GM12878 (cell line): Measurements from ENCODE around the gene LAD1. TPM values are rescaled to one million over a fixed set of nuclear protein-coding genes. Genes with fewer than 3 reads are reported as not detected.

ENCODE experiments used
- ATAC-seq: fragments of 200-7000 bp; cut with Tn5 transposase; 3 replicates; pipeline ENCODE4 v1.9.1; 2020; ENCODE audit warnings: mild to moderate bottlenecking, moderate library complexity
- BruUV-seq: library from RNA; stranded (reverse); fragments of 400-500 nt; replicated peaks from 2 replicates; lab custom pipeline; 2021; lab: Mats Ljungman, UMichigan
- CTCF ChIA-PET: fragments of 300-600 bp; sonication (Branson Sonifier 250); formaldehyde crosslinking; extraction: SDS; loops from one replicate; lab custom pipeline; 2021; ENCODE audit warnings: inconsistent platforms; lab: Yijun Ruan, JAX
- POLR2A ChIA-PET: fragments of 350-600 bp; formaldehyde crosslinking; extraction: SDS; loops from one replicate; lab custom pipeline; 2021; ENCODE audit warnings: inconsistent platforms; lab: Charles Lee
- RAD21 ChIA-PET: fragments of 300-600 bp; sonication (Branson Sonifier 250); formaldehyde crosslinking; loops from one replicate; lab custom pipeline; 2023; ENCODE audit warnings: antibody characterized with exemption; ENCODE audit not compliant: unreplicated experiment; lab: Charles Lee
- SMC1A ChIA-PET: fragments of 300-600 bp; sonication (Branson Sonifier 250); formaldehyde crosslinking; loops from one replicate; lab custom pipeline; 2023; ENCODE audit not compliant: unreplicated experiment, uncharacterized antibody; lab: Charles Lee
- DNase-seq: peaks from one replicate; pipeline ENCODE4 v3.0.0-alpha.2; 2011; ENCODE audit warnings: low read depth, low spot score
- FAIRE-seq: peaks from 3 replicates; lab custom pipeline; 2011; peaks lifted over from hg19 to GRCh38; lab: Jason Lieb, UNC
- H2AFZ ChIP-seq: 2 replicates; pipeline ENCODE4 v1.6.0; 2011; ENCODE audit warnings: low read depth, low read length, control low read depth; ENCODE audit not compliant: control insufficient read depth
- H3K27ac ChIP-seq: 2 replicates; pipeline ENCODE4 v1.5.1; 2011; ENCODE audit warnings: control low read depth; ENCODE audit not compliant: control insufficient read depth, insufficient read depth
- H3K27me3 ChIP-seq, 2 experiments: replicated peaks in 1 of 2; 2 replicates each; pipeline versions ENCODE4 v1.6.0 to v1.6.1; 2011; ENCODE audit warnings: low read length in 1 of 2; ENCODE audit not compliant: control insufficient read depth in 2 of 2, insufficient read depth in 2 of 2
- H3K36me3 ChIP-seq, 2 experiments: 2 replicates each; pipeline ENCODE4 v1.5.1; 2011; ENCODE audit warnings: low read length in 1 of 2; ENCODE audit not compliant: control insufficient read depth in 2 of 2, insufficient read depth in 2 of 2
- H3K4me1 ChIP-seq: 2 replicates; pipeline ENCODE4 v1.6.1; 2011; ENCODE audit warnings: mild to moderate bottlenecking, low read length, moderate library complexity, mixed read lengths; ENCODE audit not compliant: control insufficient read depth, insufficient read depth
- H3K4me2 ChIP-seq: 2 replicates; pipeline ENCODE4 v1.6.0; 2011; ENCODE audit warnings: control low read depth; ENCODE audit not compliant: control insufficient read depth, insufficient read depth
- H3K4me3 ChIP-seq: fragments of 200-600 bp; sonication (generic); 2 replicates; pipeline ENCODE4 v1.5.1; 2016
- H3K79me2 ChIP-seq: 2 replicates; pipeline ENCODE4 v1.6.0; 2011; ENCODE audit warnings: low read length; ENCODE audit not compliant: control insufficient read depth, insufficient read depth
- H3K9ac ChIP-seq: 2 replicates; pipeline ENCODE4 v1.8.0; 2011; ENCODE audit warnings: low read length, control low read depth, mixed read lengths; ENCODE audit not compliant: control insufficient read depth, insufficient read depth
- H3K9me3 ChIP-seq: replicated peaks from 3 replicates; pipeline ENCODE4 v1.5.1; 2011; ENCODE audit warnings: mild to moderate bottlenecking, low read length; ENCODE audit not compliant: control insufficient read depth, insufficient read depth
- H4K20me1 ChIP-seq: 2 replicates; pipeline ENCODE4 v1.6.0; 2011; ENCODE audit not compliant: control insufficient read depth, insufficient read depth
- BACH1 ChIP-seq: fragments of 450-650 bp; IDR thresholded peaks from 2 replicates; pipeline ENCODE4 v1.6.1; 2017; ENCODE audit warnings: mild to moderate bottlenecking, borderline replicate concordance
- BMI1 ChIP-seq: fragments of 450-650 bp; IDR thresholded peaks from 2 replicates; pipeline ENCODE4 v1.6.1; 2016; ENCODE audit warnings: mild to moderate bottlenecking, moderate library complexity, borderline replicate concordance
- CBX5 ChIP-seq: sonication (generic); IDR thresholded peaks from 2 replicates; pipeline ENCODE4 v1.6.1; 2016; ENCODE audit warnings: low read depth, moderate library complexity, mild to moderate bottlenecking, inconsistent platforms
- EP300 ChIP-seq, 2 experiments: fragments of 150-350 bp in 1 of 2; IDR thresholded peaks; 2 replicates each; pipeline ENCODE4 v1.6.1; 2011 to 2012; ENCODE audit warnings: low read depth in 2 of 2, low read length in 2 of 2, borderline replicate concordance in 1 of 2, improper control_type of control experiment in 1 of 2, inconsistent platforms in 1 of 2; ENCODE audit not compliant: control insufficient read depth in 1 of 2
- IKZF1 ChIP-seq: fragments of 450-650 bp; conservative IDR thresholded peaks from 2 replicates; pipeline ENCODE4 v1.6.1; 2017; ENCODE audit warnings: antibody characterized with exemption, mild to moderate bottlenecking
- JUND ChIP-seq: IDR thresholded peaks from 2 replicates; pipeline ENCODE4 v1.6.1; 2012; ENCODE audit warnings: low read depth, mild to moderate bottlenecking, low read length, improper control_type of control experiment, moderate library complexity
- MAX ChIP-seq: IDR thresholded peaks from 2 replicates; pipeline ENCODE4 v1.6.1; 2012; ENCODE audit warnings: low read depth, low read length, improper control_type of control experiment
- MTA2 ChIP-seq: fragments of 450-650 bp; IDR thresholded peaks from 2 replicates; pipeline ENCODE4 v1.6.1; 2016; ENCODE audit warnings: low read depth, mild to moderate bottlenecking, moderate library complexity
- RELA ChIP-seq: fragments of 450-650 bp; IDR thresholded peaks from 2 replicates; pipeline ENCODE4 v1.8.0; 2014; ENCODE audit warnings: borderline replicate concordance; ENCODE audit not compliant: partially characterized antibody
- RFX5 ChIP-seq: IDR thresholded peaks from 2 replicates; pipeline ENCODE4 v1.6.1; 2011; ENCODE audit warnings: low read depth, low read length, improper control_type of control experiment
- SIX5 ChIP-seq: IDR thresholded peaks from 2 replicates; pipeline ENCODE4 v1.6.1; 2011; ENCODE audit warnings: mild to moderate bottlenecking, low read depth, low read length, moderate library complexity; ENCODE audit not compliant: severe bottlenecking
- SMC3 ChIP-seq: IDR thresholded peaks from 2 replicates; pipeline ENCODE4 v1.6.1; 2011; ENCODE audit warnings: low read length, improper control_type of control experiment, borderline replicate concordance
- SP1 ChIP-seq: IDR thresholded peaks from one replicate; pipeline ENCODE4 v1.6.1; 2011; ENCODE audit warnings: low read depth, low read length
- STAT1 ChIP-seq: fragments of 450-650 bp; conservative IDR thresholded peaks from 2 replicates; pipeline ENCODE4 v1.6.1; 2014; ENCODE audit warnings: antibody characterized with exemption, mild to moderate bottlenecking
- ZBTB33 ChIP-seq: fragments of 450-650 bp; IDR thresholded peaks from 2 replicates; pipeline ENCODE4 v1.6.1; 2017; ENCODE audit warnings: mild to moderate bottlenecking
- WGBS: methylation state at CpG from one replicate; pipeline ENCODE4 v1.1.6; 2016; ENCODE audit warnings: low lambda C conversion rate; ENCODE audit not compliant: insufficient replicate concordance, insufficient coverage; ENCODE audit errors: missing lambda C conversion rate; 5-methylcytosine and 5-hydroxymethylcytosine counted together
- in situ Hi-C: fragments of 300-500 bp; cut with MboI; formaldehyde crosslinking; loops from 9 replicates; pipeline ENCODE4 v1.14.3; 2018; ENCODE audit warnings: mixed read lengths
- intact Hi-C: fragments of 100-400 bp; cut with micrococcal nuclease; formaldehyde crosslinking; loops from one replicate; pipeline ENCODE4 v1.14.2; 2022; ENCODE audit not compliant: unreplicated experiment
- polyA plus RNA-seq, 11 experiments: library from polyadenylated mRNA; depleted of rRNA in 4 of 11; unstranded in 6 of 11; stranded (reverse) in 5 of 11; fragments of >200 nt; fragmentation: Nextera tagmentation in 4 of 11; fragmentation: Illumina TruSeq in 1 of 11; extraction: Ambion mirVana in 4 of 11; extraction: Trizol in 1 of 11; gene quantifications; 1 replicate in 1 of 11; 2 replicates in 10 of 11; pipeline versions ENCODE4 v1.2.1 to v1.2.3, GENCODE V29; 2011 to 2016; ENCODE audit warnings: inconsistent platforms in 2 of 11, missing spikeins in 2 of 11, low read depth in 1 of 11
- total RNA-seq, 4 experiments: library from RNA; depleted of rRNA in 3 of 4; stranded (reverse); fragments of >200 nt in 3 of 4; fragmentation: Illumina TruSeq in 1 of 4; extraction: Trizol in 1 of 4; gene quantifications; 2 replicates each; pipeline versions ENCODE4 v1.2.1 to v1.2.3, GENCODE V29; 2013 to 2021

The LAD1 gene
- total and polyA plus RNA-seq, 10 of the 15 experiments (the other 5 are each of a cell fraction or from before 2014, with no cell fraction given) = 0.05 to 0.48 (median 0.32) TPM; not detected in 3

GRCh38 chr1:201354151-201354900 lies 44.8 kb downstream of the LAD1 start (continued):
- TF ChIP-seq SMC3 (no peak), BACH1 (no peak), MAX (no peak), MTA2 (no peak), CBX5 (no peak), ZBTB33 (no peak)

GRCh38 chr1:201353186-201353940 lies 45.8 kb downstream of the LAD1 start:
- Histone ChIP-seq H3K4me1 (no peaks in the 10 kb centered on the region), H3K9me3 (no peaks in the 10 kb centered on the region), H3K36me3 (no peaks in the 10 kb centered on the region), H3K4me2 (no peak overlapping the region), H3K79me2 (no peaks in the 10 kb centered on the region), H3K4me3 (no peak overlapping the region), H3K27ac (no peak overlapping the region), H3K9ac (no peak overlapping the region), H2AFZ (no peak overlapping the region), H3K27me3 (peaks cover 0 to 1% of the 10 kb centered on the region in 2 experiments; a peak in 2 of 4 replicates), H4K20me1 (no peaks in the 10 kb centered on the region)
- no TSS peak for BruUV-seq
- WGBS = 24% methylated on average over 13 of the region's 13 CpGs
- no peak for DNase-seq
- ATAC-seq = no peak
- in situ Hi-C loops = no loop called here
- no peak for FAIRE-seq
- SMC1A ChIA-PET = interaction anchor here (0.8 kb wide), 1 partner anchor 9 kb away, joined by 3 read pairs; no protein-coding TSS in a partner anchor
- RAD21 ChIA-PET = no interaction called here
- POLR2A ChIA-PET = no interaction called here
- CTCF ChIA-PET = interaction anchor here (0.6 to 1.2 kb wide), 2 partner anchors 10 to 24 kb away, joined by 3 read pairs; partner anchors contain the start of gene TNNT2
- intact Hi-C loops = no loop called here
- TF ChIP-seq RFX5 (no peak), EP300 (IDR thresholded peaks at IDR 0.05; ENCODE audit: borderline replicate concordance in 1 of 2, control insufficient read depth in 1 of 2, low read depth in 2 of 2, low read length in 2 of 2) (no peak), IKZF1 (no peak), JUND (no peak), STAT1 (no peak), SIX5 (no peak), BMI1 (no peak), SP1 (no peak), RELA (no peak)
